ENCODE data around the gene CMTM3. TPM values are rescaled to one million over a fixed set of nuclear protein-coding genes. Genes with fewer than 3 reads are reported as not detected.
"Not testable (repeated sequence)": the region's sequence is repeated elsewhere in the genome, so short reads cannot be mapped to it uniquely, and the experiment has no call there.

The CMTM3 gene
- total and polyA plus RNA-seq, 8 donors, result 0.79 to 20.8 (median 4.0) TPM

DNA sequence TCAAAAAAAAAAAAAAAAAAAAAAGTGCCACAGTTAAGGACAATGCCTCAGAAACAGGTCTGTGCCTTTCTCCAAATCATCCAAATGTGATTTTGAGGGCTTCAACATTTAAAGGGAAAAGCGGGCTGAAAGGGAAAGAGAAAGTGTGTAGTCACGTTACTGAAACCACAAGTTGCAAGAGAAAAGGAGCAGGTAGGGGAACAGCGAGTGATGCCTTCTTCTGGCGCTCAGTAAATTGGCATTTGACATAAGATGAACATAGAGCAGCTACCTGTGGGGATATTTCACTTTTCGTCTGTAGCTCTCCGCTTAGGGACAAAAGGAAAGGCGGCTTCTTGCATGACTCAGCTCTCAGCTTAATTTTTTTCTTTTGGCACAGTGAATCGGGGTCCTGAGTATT, 14.2 kb upstream of the CMTM3 start:
- no peak overlapping the region for H3K4me3 ChIP-seq
- WGBS, 2 donors, result 87 to 90% methylated on average over 8 of the region's 8 CpGs
- no peak for FAIRE-seq

GRCh38 chr16:66591018-66591417, 13.5 kb upstream of the CMTM3 start:
- 92 to 94% methylated on average over 4 of the region's 4 CpGs for WGBS, 2 donors
- Histone ChIP-seq H3K36me3 (no peaks in the 10 kb centered on the region), H3K27me3 (no peaks in the 10 kb centered on the region), H3K4me3 (no peak overlapping the region), H3K27ac (no peak overlapping the region), H3K9me3 (no peaks in the 10 kb centered on the region), H3K4me1 (no peaks in the 10 kb centered on the region)
- DNase-seq (no peak), ATAC-seq (no peak), FAIRE-seq (no peak)
- TF ChIP-seq CTCF (IDR thresholded peaks at IDR 0.05), result no peak
- intact Hi-C loops (cut with DNase I), result no loop called here

More for the DNA sequence above, 14.2 kb upstream of the CMTM3 start:
- no peak for TF ChIP-seq CTCF (IDR thresholded peaks at IDR 0.05)
- H3K27ac ChIP-seq, result no peak overlapping the region
- DNase-seq (no peak), ATAC-seq (no peak)
- no peaks in the 10 kb centered on the region for H3K4me1 ChIP-seq
- no peaks in the 10 kb centered on the region for H3K9me3 ChIP-seq
- intact Hi-C loops (cut with DNase I), result no loop called here
- no peaks in the 10 kb centered on the region for H3K36me3 ChIP-seq
- no peaks in the 10 kb centered on the region for H3K27me3 ChIP-seq

- H3K27ac ChIP-seq, result no peak overlapping the region
- intact Hi-C loops (cut with DNase I), result no loop called here
- WGBS, 2 donors, result 85 to 91% methylated on average over 3 of the region's 3 CpGs
- DNase-seq (no peak), ATAC-seq (no peak), FAIRE-seq (no peak)
- H3K4me1 ChIP-seq, result no peaks in the 10 kb centered on the region
- no peaks in the 10 kb centered on the region for H3K36me3 ChIP-seq
- TF ChIP-seq CTCF (IDR thresholded peaks at IDR 0.05), result no peak
- H3K9me3 ChIP-seq, result no peaks in the 10 kb centered on the region
- no peaks in the 10 kb centered on the region for H3K27me3 ChIP-seq
- no peak overlapping the region for H3K4me3 ChIP-seq
These were observed 12.3 kb upstream of the CMTM3 start for GRCh38 chr16:66592241-66592640.

GRCh38 chr16:66592814-66593213, 11.7 kb upstream of the CMTM3 start:
- H3K4me3 ChIP-seq, result no peak overlapping the region
- DNase-seq (no peak), FAIRE-seq (no peak), ATAC-seq (no peak)
- TF ChIP-seq CTCF (IDR thresholded peaks at IDR 0.05), result no peak
- intact Hi-C loops (cut with DNase I), result no loop called here
- H3K27ac ChIP-seq, result no peak overlapping the region
- H3K27me3 ChIP-seq, result no peaks in the 10 kb centered on the region
- no peaks in the 10 kb centered on the region for H3K36me3 ChIP-seq
- WGBS, 2 donors, result 99 to 100% methylated on average over 3 of the region's 3 CpGs
- no peaks in the 10 kb centered on the region for H3K4me1 ChIP-seq
- no peaks in the 10 kb centered on the region for H3K9me3 ChIP-seq

GRCh38 chr16:66594739-66595138, 9.8 kb upstream of the CMTM3 start:
- Histone ChIP-seq H3K27ac (no peak overlapping the region), H3K4me1 (no peaks in the 10 kb centered on the region)

DNA sequence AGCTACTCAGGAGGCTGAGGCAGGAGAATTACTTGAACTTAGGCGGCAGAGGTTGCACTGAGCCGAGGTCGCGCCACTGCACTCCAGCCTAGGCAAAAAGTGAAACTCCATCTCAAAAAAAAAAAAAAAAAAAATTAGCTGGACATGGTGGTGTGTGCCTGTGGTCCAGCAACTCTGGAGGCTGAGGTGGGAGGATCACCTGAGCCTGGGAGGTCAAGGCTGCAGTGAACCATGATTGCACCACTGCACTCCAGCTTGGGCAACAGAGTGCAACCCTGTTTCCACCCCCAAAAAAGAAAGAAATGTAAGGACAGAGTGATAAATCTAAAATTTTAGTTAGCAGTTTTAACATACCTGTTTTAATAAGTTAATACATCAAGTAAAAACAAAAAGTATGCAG, 7.9 kb upstream of the CMTM3 start:
- FAIRE-seq; intact Hi-C loops (cut with DNase I); H3K27me3 ChIP-seq; H3K4me1 ChIP-seq; H3K27ac ChIP-seq; H3K4me3 ChIP-seq; H3K36me3 ChIP-seq; DNase-seq; H3K9me3 ChIP-seq; ATAC-seq: not testable (repeated sequence)
- 97% methylated on average over 4 of the region's 4 CpGs for WGBS, 2 donors

More at GRCh38 chr16:66594739-66595138, 9.8 kb upstream of the CMTM3 start:
- TF ChIP-seq CTCF (IDR thresholded peaks at IDR 0.05), result no peak
- Histone ChIP-seq H3K36me3 (no peaks in the 10 kb centered on the region), H3K27me3 (no peaks in the 10 kb centered on the region), H3K9me3 (no peaks in the 10 kb centered on the region), H3K4me3 (no peak overlapping the region)
- peak in 1 of 4 donors; percentile 55 for ATAC-seq
- WGBS, 2 donors, result 81 to 86% methylated on average over 7 of the region's 7 CpGs
- FAIRE-seq, result no peak
- DNase-seq, result no peak
- intact Hi-C loops (cut with DNase I), result no loop called here
